Measurements from ENCODE around the gene SLC43A3.
"Not testable (repeated sequence)": the region's sequence is repeated elsewhere in the genome, so short reads cannot be mapped to it uniquely, and the experiment has no call there.

Gene SLC43A3

GRCh38 chr11:57403802-57404147 is 23.1 kb downstream of the SLC43A3 start:
- DNase-seq, result no peak

DNA sequence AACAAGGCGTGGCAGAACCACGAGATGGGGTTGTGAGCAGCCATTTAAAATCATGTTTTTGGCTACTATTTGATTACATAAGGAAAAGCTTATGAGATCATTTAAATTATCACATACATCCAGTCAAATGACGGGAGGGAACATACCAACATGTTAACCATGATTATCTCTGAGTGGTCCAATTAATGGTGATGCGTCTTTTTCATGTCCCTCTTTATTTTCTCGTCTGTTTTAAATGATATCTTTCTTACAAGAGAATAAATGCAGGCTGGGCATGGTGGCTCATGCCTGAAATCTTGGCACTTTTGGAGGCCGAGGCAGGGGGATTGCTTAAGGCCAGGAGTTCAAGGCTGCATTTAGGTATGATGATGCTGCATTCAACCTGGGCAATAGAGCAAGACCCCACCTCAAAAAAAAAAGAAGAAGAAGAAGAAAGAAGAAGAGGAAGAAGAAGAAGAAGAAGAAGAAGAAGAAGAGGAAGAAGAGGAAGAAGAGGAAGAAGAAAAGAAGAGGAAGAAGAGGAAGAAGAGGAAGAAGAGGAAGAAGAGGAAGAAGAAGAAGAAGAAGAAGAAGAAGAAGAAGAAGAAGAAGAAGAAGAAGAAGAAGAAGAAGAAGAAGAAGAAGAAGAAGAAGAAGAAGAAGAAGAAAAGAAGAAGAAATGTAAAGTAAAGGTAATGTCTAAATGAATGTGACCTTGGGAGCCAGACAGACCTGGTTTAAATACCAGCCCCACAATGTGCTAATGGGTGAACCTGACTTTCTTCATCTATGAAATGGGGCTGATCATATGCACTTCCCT is 23.7 kb downstream of the SLC43A3 start:
- not testable (repeated sequence) for DNase-seq

- no peak for DNase-seq
Observed at GRCh38 chr11:57402188-57403002, 24.5 kb downstream of the SLC43A3 start.

GRCh38 chr11:57399972-57400578 is 26.8 kb downstream of the SLC43A3 start:
- DNase-seq, result no peak

- no peak for DNase-seq
Observed at GRCh38 chr11:57399221-57399620, 27.7 kb downstream of the SLC43A3 start.

DNA sequence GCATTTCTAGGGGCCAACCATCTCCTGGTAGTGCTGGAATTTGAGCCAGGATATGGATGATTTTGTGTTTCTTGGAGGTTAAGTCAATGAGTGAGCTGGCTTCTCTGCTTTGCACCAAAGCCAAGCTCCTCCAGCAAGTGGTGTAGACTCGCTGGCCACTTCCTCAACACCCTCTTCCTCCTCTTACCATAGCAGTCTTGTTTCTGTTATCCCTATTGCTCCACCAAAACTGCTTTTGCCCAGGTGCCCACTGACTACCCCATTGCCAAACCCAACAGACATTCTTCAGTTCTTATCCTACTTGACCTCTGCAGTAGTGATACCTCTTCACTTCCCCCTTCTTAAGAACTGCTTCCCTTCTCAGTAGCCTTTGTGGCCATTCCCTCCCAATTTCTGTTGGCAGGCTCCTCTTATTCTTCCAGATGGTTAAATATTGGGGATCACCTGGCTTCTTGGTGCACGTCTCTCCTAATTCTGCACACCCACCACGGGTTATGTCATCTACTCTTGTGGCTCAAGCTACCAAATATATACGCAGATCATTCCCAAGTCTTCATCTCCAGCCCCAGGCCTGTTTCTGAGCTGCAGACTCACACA is 29.4 kb downstream of the SLC43A3 start:
- DNase-seq, result no peak

GRCh38 chr11:57396744-57397143 is 30.2 kb downstream of the SLC43A3 start:
- DNase-seq, result no peak

DNA sequence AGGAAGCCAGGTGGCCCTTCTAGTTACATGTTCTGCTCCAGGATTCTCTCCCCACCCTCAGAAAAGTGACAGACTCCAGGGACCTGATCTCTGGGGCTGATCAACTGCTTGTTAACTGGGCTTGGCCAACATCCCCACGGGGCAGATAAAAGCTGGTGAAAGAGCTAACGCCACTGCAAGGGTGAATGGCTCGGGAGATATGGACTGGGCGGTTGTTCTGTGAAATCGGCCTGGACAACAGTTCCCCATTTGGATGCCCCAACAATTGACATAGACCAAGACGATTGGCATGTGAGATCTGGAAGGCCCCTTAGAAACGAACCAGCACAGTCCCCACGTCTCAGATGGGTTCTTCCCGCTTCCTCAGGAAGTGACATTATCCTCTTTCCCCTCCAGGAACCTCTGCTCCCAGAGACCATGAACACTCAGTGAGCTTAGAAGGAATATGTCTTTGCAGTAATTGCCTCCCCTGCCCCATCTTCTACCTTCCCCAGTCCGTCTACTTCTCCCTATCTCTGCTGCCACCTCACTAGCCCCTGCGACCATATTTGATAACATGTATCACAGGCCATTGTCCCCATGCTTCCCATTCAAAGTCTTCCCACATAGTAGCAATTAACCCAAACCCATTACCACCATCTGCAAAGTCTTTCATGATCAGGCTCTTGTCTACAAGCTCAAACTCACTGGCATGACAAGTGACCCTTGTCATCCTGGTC is 30.9 kb downstream of the SLC43A3 start:
- no peak for DNase-seq

DNA sequence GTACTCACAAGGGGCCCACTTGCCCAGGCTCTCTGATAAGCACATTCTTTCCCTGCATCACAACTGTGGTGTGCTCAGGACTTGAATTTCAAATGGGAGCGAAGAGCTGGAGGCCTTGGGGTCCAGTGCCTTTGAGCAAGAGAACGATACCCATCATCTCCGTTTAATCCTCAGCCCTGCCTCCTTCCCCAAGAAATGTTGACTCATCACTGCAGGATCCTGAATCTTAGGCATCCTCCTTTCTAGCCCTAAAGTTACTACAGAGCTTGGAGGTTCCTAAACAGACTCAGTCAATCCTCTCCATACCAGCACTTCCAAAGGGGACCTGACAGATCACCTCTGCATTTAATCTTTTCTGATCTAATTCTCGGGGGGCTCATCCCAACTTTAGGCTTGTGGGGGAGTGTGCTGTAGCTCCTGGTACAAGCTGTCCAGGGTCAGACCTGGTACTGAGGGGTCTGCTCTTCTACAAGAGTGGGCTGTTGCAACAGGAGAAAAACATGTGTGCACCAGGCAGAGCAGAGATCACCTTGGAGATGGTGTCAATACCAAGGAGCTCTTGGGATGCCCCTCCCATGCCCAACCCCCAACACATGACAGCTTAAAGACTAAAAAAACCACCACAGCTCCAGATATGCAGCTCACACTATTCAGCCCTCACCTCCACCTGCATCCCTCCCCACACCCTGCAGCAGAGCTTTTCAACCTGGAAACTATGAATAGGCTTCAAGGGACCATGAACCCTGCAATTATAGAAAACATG is 32.5 kb downstream of the SLC43A3 start:
- DNase-seq, result no peak

DNA sequence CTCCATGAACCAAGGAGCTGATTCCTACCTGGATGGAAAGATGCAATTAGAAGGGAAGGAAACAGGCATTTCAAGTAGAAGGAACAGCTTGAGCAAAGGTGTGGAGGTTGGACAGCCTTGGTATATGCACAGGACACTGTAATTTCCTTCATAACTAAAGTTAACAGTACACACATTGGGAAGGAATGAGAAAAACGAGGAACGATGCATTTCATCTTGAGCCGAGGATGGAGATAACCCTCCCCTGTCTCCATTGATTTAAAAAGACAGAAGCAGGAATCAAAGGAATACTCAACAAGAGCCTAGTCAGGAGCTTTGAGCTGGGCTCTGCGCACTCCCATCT is 34.2 kb downstream of the SLC43A3 start:
- no peak for DNase-seq

DNA sequence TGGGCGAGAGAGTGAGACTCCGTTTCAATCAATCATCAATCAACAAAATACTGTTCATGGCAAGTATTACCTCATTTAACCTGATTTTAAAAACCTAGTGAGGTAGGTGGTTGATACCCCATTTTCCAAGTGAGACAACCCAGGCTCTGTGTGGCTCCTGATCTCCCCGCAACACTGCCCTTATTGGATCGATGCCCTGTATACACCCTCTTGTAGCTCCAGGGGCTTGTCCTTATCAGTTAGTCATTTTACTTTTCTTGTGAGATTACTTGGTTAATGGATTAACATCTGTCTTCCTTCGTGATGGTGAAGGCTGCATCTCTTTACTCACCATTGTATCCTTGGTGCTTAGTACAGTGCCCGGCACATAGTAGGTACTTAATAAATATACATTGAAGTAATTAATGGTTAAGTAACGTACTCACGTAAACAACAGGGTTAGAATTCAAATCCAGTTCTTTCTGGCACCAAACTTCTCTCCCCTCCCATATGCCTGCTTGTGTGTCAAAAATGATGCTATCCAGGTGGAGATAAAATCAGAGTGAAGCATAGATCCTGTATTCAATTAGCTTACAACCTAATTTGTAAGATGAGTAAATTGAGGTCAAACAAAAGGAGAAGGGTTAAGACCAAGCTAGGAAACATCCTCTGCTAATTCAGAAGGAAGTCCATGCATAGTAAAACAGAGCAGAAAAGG is 34.7 kb downstream of the SLC43A3 start:
- no peak for DNase-seq

GRCh38 chr11:57391539-57391938 is 35.4 kb downstream of the SLC43A3 start:
- no peak for DNase-seq

DNA sequence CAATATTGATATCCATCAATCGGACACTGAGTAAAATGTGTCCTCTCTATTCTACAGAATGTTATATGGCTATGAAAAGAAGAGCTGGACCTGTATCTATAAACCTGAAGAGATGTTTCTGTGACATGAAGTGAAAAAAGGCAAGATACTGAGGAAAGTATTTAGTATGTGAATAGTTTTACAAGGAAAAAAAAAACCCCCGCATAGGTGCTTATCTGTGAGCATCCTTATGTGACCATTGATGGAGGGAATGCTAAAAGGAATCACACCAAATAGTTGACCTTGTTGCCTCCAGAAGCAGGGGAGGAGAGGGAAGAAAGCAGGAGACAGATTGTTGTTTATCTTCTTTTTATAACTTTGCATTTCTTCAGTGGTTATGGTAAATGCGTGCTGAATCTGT is 35.8 kb downstream of the SLC43A3 start:
- DNase-seq, result no peak

DNA sequence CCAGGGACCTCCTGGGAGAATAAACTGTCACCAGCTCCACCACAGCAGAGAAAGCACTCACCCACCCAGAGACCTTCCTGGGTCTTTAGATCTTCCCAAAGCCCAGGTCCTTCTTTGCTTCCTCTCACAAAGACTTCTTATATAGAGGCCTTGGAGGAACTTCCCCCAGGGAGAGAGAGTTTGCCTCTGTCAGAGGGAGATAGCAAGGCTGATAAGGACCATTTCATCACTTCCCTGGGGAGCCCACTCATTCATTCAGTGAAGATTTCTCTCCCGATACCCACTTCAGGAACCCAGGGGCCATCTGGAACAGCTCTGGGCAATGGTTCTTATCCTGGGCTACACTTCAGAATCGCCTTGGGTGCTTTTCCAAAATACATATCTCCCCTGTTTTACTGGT is 36.4 kb downstream of the SLC43A3 start, which contains the start of gene PRG2:
Gene PRG2 (minus strand): TSS at position 116 of the 400 bp plus-strand sequence. CDS start 706 bp downstream, outside the sequence.
- no peak for DNase-seq

- DNase-seq, result no peak
Observed at GRCh38 chr11:57387289-57388030, 39.5 kb downstream of the SLC43A3 start.

- DNase-seq, result no peak
Observed at GRCh38 chr11:57386178-57386940, 40.6 kb downstream of the SLC43A3 start.

- no peak for DNase-seq
Observed at GRCh38 chr11:57380975-57381374, 45.9 kb downstream of the SLC43A3 start, which contains the start of gene PRG3. Gene PRG3, minus strand, starts transcription at chr11:57381150. Its CDS starts 442 bp downstream, at chr11:57380708.

DNA sequence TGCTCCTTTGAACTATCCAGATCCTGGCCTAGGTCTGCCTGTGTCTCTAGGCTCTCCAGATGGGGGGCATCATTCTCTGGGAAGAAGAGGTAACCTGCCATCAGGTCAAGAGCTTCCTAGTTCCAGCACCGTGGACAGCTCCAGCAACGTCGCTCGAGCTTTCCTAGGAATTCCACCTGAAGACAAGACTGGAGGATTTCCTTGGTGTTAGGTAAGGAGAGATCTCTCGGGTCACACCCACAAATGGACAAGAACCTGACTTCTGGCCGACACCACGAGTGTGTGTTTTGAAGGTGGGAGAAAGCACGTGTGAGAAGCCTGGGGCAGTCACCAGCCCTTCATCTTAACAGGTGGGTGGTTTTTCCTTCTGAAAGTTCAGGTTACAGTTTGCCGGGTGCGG is 47.2 kb downstream of the SLC43A3 start:
- no peak for DNase-seq

GRCh38 chr11:57378186-57378585 is 48.7 kb downstream of the SLC43A3 start:
- no peak for DNase-seq

DNA sequence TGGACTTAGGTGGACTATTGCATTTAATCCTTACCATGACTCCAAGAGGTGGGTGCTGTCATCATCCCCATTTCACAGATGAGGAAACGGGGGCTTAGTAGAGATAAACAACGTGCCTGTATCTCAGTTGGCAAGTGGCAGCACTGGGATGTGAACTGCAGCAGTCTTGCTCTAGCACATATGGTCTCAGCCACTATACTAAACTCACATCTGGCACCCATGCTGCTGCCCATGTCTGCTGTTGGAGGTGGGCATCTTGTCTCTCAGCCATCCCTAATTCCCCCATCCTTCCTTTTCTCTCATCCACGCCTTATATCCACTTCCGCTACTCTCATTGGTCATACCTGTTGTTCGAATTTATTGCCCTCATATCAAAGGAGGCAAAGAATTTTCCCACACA is 49.8 kb downstream of the SLC43A3 start:
- no peak for DNase-seq
